Suprapubic skin (tissue), 4 donors: Measurements from ENCODE around the gene GNAQ. TPM values are rescaled to one million over a fixed set of nuclear protein-coding genes. Genes with fewer than 3 reads are reported as not detected.

Experiments
- DNase-seq, 2 donors: peaks; one replicate each; pipeline ENCODE4 v3.0.0-alpha.2; 2019; ENCODE audit warnings: low spot score in 2 of 2
- H3K27ac ChIP-seq: fragments of 200-600 bp; sonication (generic); one replicate; pipeline ENCODE4 v1.5.1; 2019
- H3K27me3 ChIP-seq: fragments of 200-600 bp; sonication (generic); one replicate; pipeline ENCODE4 v1.5.1; 2019
- H3K36me3 ChIP-seq: fragments of 200-600 bp; sonication (generic); one replicate; pipeline ENCODE4 v1.5.1; 2019
- H3K4me1 ChIP-seq: fragments of 200-600 bp; sonication (generic); one replicate; pipeline ENCODE4 v1.5.1; 2019
- H3K4me3 ChIP-seq: fragments of 200-600 bp; sonication (generic); one replicate; pipeline ENCODE4 v1.5.1; 2019; ENCODE audit warnings: mild to moderate bottlenecking
- H3K9me3 ChIP-seq: fragments of 200-600 bp; sonication (generic); one replicate; pipeline ENCODE4 v1.5.1; 2019
- EP300 ChIP-seq: sonication (generic); formaldehyde crosslinking; IDR thresholded peaks from one replicate; pipeline ENCODE4 v1.6.1; 2017; ENCODE audit warnings: antibody characterized with exemption
- POLR2A ChIP-seq, 2 donors: fragments of 450-650 bp; IDR thresholded peaks; one replicate each; pipeline ENCODE4 v1.6.1; 2017; ENCODE audit warnings: antibody characterized with exemption in 2 of 2, mild to moderate bottlenecking in 2 of 2, moderate library complexity in 2 of 2
- POLR2AphosphoS5 ChIP-seq, 3 donors: sonication (generic); formaldehyde crosslinking; IDR thresholded peaks; one replicate each; pipeline ENCODE4 v1.6.1; 2017; ENCODE audit warnings: antibody characterized with exemption in 3 of 3
- WGBS: methylation state at CpG from one replicate; pipeline ENCODE4 v1.1.5; 2018; 5-methylcytosine and 5-hydroxymethylcytosine counted together
- total RNA-seq, 4 donors: library from RNA; depleted of rRNA; stranded (reverse); fragments of >200 nt; gene quantifications; one replicate each; pipeline ENCODE4 v1.1.0, GENCODE V29; 2016
- TF ChIP-seq, protein P1 (sequence below), 2 donors: fragments of 200-600 bp in 1 of 2; fragments of 450-650 bp in 1 of 2; sonication (generic) in 1 of 2; IDR thresholded peaks; one replicate each; pipeline ENCODE4 v1.5.1; 2016 to 2019; ENCODE audit warnings: antibody characterized with exemption in 2 of 2, mild to moderate bottlenecking in 1 of 2, moderate library complexity in 1 of 2

Gene GNAQ
- total RNA-seq, 4 donors from 2014 or later = 16.0 to 29.0 (median 17.7) TPM

DNA sequence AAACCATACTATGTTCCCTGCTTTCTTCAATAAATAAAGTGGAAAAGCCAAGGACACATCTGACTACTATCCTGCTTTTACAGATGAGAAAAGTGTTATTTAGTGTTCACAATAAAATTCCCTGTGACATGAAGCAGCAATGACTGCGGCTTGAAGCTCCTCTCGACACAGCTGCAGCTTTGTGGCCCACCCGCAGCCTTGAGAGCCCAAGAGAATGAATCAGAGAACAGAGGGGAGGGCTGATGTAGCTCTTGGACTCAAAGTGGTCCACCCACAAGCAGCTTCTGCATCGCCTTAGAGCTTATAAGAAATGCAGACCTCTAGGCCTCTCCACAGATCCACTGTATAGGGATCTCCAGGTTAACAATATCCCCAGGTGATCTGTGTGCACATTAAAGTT lies 202.2 kb downstream of the GNAQ start:
- Histone ChIP-seq H3K9me3 (no peaks in the 10 kb centered on the region), H3K4me3 (no peak overlapping the region), H3K27ac (no peak overlapping the region), H3K36me3 (no peaks in the 10 kb centered on the region), H3K27me3 (no peaks in the 10 kb centered on the region), H3K4me1 (peaks cover 4% of the 10 kb centered on the region)
- WGBS = 98% methylated on average over 4 of the region's 4 CpGs
- no peak for DNase-seq
- TF ChIP-seq EP300 (no peak), POLR2AphosphoS5 (IDR thresholded peaks at IDR 0.05) (no peak), POLR2A (IDR thresholded peaks at IDR 0.05) (no peak)
- TF ChIP-seq, protein P1, sequence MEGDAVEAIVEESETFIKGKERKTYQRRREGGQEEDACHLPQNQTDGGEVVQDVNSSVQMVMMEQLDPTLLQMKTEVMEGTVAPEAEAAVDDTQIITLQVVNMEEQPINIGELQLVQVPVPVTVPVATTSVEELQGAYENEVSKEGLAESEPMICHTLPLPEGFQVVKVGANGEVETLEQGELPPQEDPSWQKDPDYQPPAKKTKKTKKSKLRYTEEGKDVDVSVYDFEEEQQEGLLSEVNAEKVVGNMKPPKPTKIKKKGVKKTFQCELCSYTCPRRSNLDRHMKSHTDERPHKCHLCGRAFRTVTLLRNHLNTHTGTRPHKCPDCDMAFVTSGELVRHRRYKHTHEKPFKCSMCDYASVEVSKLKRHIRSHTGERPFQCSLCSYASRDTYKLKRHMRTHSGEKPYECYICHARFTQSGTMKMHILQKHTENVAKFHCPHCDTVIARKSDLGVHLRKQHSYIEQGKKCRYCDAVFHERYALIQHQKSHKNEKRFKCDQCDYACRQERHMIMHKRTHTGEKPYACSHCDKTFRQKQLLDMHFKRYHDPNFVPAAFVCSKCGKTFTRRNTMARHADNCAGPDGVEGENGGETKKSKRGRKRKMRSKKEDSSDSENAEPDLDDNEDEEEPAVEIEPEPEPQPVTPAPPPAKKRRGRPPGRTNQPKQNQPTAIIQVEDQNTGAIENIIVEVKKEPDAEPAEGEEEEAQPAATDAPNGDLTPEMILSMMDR (IDR thresholded peaks at IDR 0.05) = no peak

- Histone ChIP-seq H3K36me3 (no peaks in the 10 kb centered on the region), H3K27ac (no peak overlapping the region), H3K9me3 (no peaks in the 10 kb centered on the region), H3K4me1 (peaks cover 3% of the 10 kb centered on the region), H3K4me3 (no peak overlapping the region), H3K27me3 (no peaks in the 10 kb centered on the region)
- no peak for DNase-seq
- 79% methylated on average over 6 of the region's 6 CpGs for WGBS
- TF ChIP-seq EP300 (no peak), POLR2A (IDR thresholded peaks at IDR 0.05) (no peak)
- TF ChIP-seq, protein P1 (IDR thresholded peaks at IDR 0.05) = no peak
Observed at GRCh38 chr9:77827104-77827784, 204.4 kb downstream of the GNAQ start.

DNA sequence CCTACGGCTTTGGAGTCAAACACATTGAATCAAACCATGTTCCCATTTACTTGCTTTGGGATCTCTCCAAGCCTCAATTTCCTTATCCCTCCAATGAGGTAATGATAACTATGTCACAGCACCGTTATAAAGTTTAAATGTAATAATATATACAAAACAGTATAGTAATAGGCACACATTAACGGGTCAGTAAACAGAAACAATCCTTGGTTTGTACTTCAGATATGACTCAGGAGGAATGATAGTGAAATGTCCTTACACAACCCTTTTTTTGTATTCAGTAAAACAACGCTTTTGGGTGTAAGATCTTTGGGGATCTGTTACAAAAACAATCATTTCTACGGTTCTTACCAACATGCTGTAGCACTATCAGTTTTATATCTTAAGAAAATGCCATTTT lies 205.0 kb downstream of the GNAQ start:
- 87% methylated on average over 5 of the region's 5 CpGs for WGBS
- TF ChIP-seq POLR2AphosphoS5 (IDR thresholded peaks at IDR 0.05) = no peak

GRCh38 chr9:77826116-77826515 lies 205.5 kb downstream of the GNAQ start:
- no peak overlapping the region for H3K27ac ChIP-seq
- 65% methylated on average over 2 of the region's 2 CpGs for WGBS
- H3K4me1 ChIP-seq = peaks cover 3% of the 10 kb centered on the region
- H3K9me3 ChIP-seq = no peaks in the 10 kb centered on the region
- no peaks in the 10 kb centered on the region for H3K36me3 ChIP-seq
- DNase-seq = no peak
- TF ChIP-seq, protein P1 (IDR thresholded peaks at IDR 0.05) = no peak
- TF ChIP-seq POLR2A (IDR thresholded peaks at IDR 0.05) (no peak), POLR2AphosphoS5 (IDR thresholded peaks at IDR 0.05) (no peak), EP300 (no peak)
- no peak overlapping the region for H3K4me3 ChIP-seq
- H3K27me3 ChIP-seq = no peaks in the 10 kb centered on the region

More for the DNA sequence above, 205.0 kb downstream of the GNAQ start:
- DNase-seq = no peak
- no peak overlapping the region for H3K4me3 ChIP-seq
- H3K4me1 ChIP-seq = peaks cover 3% of the 10 kb centered on the region
- no peak overlapping the region for H3K27ac ChIP-seq
- no peaks in the 10 kb centered on the region for H3K9me3 ChIP-seq
- H3K36me3 ChIP-seq = no peaks in the 10 kb centered on the region
- no peaks in the 10 kb centered on the region for H3K27me3 ChIP-seq

- WGBS = 95% methylated on average over 4 of the region's 4 CpGs
- Histone ChIP-seq H3K36me3 (no peaks in the 10 kb centered on the region), H3K27me3 (no peaks in the 10 kb centered on the region), H3K4me1 (peaks cover 3% of the 10 kb centered on the region), H3K9me3 (no peaks in the 10 kb centered on the region), H3K27ac (no peak overlapping the region), H3K4me3 (no peak overlapping the region)
- DNase-seq = no peak
- TF ChIP-seq POLR2A (IDR thresholded peaks at IDR 0.05) (no peak), EP300 (no peak)
Observed at GRCh38 chr9:77825361-77825760, 206.2 kb downstream of the GNAQ start.

DNA sequence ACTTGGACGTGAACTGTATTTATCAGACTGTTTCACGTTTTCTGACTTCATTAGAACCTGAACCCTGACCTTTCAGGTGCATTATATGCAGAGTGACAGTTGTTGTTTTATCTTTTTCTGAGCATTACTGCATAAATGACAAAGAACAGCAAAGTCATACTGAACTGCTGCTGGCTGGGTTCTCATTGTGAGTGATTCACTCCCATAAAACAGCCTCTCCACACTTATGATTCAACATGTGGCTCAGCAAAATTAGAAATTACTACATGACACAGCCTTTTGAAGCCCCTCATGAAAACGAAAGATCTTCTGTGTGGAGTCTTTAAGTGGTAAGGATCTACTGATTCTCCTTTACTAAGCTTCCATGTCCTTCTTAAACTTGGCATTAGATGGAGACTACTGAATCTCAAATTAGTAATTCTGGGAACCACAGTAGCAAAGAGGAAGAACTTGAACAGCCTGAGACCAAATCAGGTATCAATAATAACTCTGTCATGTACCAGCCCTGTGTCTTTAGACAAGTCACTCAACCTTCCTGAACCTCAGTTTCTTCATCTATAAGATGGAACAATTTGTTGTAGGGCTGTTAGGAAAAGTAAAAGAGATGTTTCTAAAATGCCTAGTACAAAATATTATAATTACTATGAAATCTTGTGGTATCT lies 211.2 kb downstream of the GNAQ start:
- Histone ChIP-seq H3K36me3 (no peaks in the 10 kb centered on the region), H3K4me3 (no peak overlapping the region), H3K27ac (no peak overlapping the region), H3K27me3 (no peaks in the 10 kb centered on the region), H3K4me1 (peaks cover 7% of the 10 kb centered on the region), H3K9me3 (no peaks in the 10 kb centered on the region)
- WGBS = 46% methylated on average over 3 of the region's 3 CpGs
- TF ChIP-seq POLR2A (IDR thresholded peaks at IDR 0.05) (no peak), EP300 (no peak), POLR2AphosphoS5 (IDR thresholded peaks at IDR 0.05) (no peak)
- TF ChIP-seq, protein P1 (IDR thresholded peaks at IDR 0.05) = no peak
- no peak for DNase-seq
